DND-41 (cell line): Measurements from ENCODE around the gene MAP2K5.

Experiments
- ATAC-seq: fragments of 200-7000 bp; cut with Tn5 transposase; 3 replicates; pipeline ENCODE4 v1.9.1; 2021; ENCODE audit warnings: low read depth; ENCODE audit not compliant: insufficient read depth
- DNase-seq: peaks from one replicate; pipeline ENCODE4 v3.0.0-alpha.2; 2020
- H2AFZ ChIP-seq: 2 replicates; pipeline ENCODE4 v1.6.0; 2012; ENCODE audit warnings: low read depth, low read length
- H3K27ac ChIP-seq: 2 replicates; pipeline ENCODE4 v1.5.1; 2012; ENCODE audit warnings: low read length, inconsistent platforms
- H3K27me3 ChIP-seq: fragments of 200-600 bp; sonication (generic); 2 replicates; pipeline ENCODE4 v1.6.0; 2012; ENCODE audit warnings: low read length, mild to moderate bottlenecking, inconsistent platforms; ENCODE audit not compliant: insufficient read depth, poor library complexity
- H3K36me3 ChIP-seq: 2 replicates; pipeline ENCODE4 v1.5.1; 2012; ENCODE audit warnings: low read length, inconsistent platforms; ENCODE audit not compliant: insufficient read depth
- H3K4me1 ChIP-seq: 2 replicates; pipeline ENCODE4 v1.5.1; 2012; ENCODE audit warnings: mild to moderate bottlenecking, low read length; ENCODE audit not compliant: insufficient read depth
- H3K4me2 ChIP-seq: 2 replicates; pipeline ENCODE4 v1.6.0; 2012; ENCODE audit warnings: mild to moderate bottlenecking, moderate library complexity, low read length, inconsistent platforms; ENCODE audit not compliant: insufficient read depth
- H3K4me3 ChIP-seq, 2 experiments: fragments of 200-600 bp in 1 of 2; shearing (Covaris generic) in 1 of 2; 2 replicates each; pipeline ENCODE4 v1.5.1; 2012 to 2016; ENCODE audit warnings: inconsistent platforms in 2 of 2, low read length in 2 of 2, mild to moderate bottlenecking in 2 of 2, low read depth in 1 of 2, moderate library complexity in 1 of 2
- H3K79me2 ChIP-seq: 2 replicates; pipeline ENCODE4 v1.6.0; 2012; ENCODE audit warnings: low read length, inconsistent platforms; ENCODE audit not compliant: insufficient read depth
- H3K9ac ChIP-seq: 2 replicates; pipeline ENCODE4 v1.6.0; 2012; ENCODE audit warnings: low read depth, mild to moderate bottlenecking, inconsistent platforms, low read length, moderate library complexity
- H3K9me3 ChIP-seq: 2 replicates; pipeline ENCODE4 v1.5.1; 2012; ENCODE audit warnings: low read length, moderate library complexity, mild to moderate bottlenecking, inconsistent platforms; ENCODE audit not compliant: insufficient read depth, severe bottlenecking
- H4K20me1 ChIP-seq: 2 replicates; pipeline ENCODE4 v1.6.0; 2012; ENCODE audit warnings: low read length; ENCODE audit not compliant: insufficient read depth
- EZH2 ChIP-seq: IDR thresholded peaks from 3 replicates; pipeline ENCODE4 v1.6.1; 2012; ENCODE audit warnings: borderline replicate concordance, low read depth, mild to moderate bottlenecking, moderate library complexity, low read length, inconsistent platforms; ENCODE audit not compliant: severe bottlenecking
- TF ChIP-seq, protein P1 (sequence below): IDR thresholded peaks from 2 replicates; pipeline ENCODE4 v1.5.1; 2012; ENCODE audit warnings: borderline replicate concordance, low read length, moderate library complexity, mild to moderate bottlenecking; ENCODE audit not compliant: poor library complexity, severe bottlenecking; ENCODE audit errors: extremely low read depth

Gene MAP2K5

DNA sequence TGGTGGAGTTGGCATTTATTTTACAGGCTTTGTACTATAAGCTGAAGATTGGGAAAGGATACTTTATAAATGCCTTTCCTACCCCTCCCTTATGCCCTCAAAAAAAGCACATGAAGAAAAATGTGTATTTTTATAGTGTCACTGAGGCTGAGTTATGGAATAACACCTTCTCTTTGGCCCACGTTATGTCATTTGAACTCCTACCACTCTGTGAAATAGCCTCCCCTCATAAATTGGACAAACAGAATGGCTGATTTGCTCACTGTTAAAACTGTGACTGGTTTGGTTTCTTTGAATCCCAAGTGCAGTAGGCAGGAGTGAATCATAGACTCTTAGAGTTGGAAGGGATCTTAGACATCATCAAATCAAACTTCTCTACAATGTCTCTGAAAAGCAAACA, 187.6 kb downstream of the MAP2K5 start:
- DNase-seq (no peak), ATAC-seq (no peak)
- no peaks in the 10 kb centered on the region for H3K27me3 ChIP-seq
- no peak overlapping the region for H2AFZ ChIP-seq
- H3K4me3 ChIP-seq, result no peak overlapping the region
- H3K4me1 ChIP-seq, result no peaks in the 10 kb centered on the region
- H4K20me1 ChIP-seq, result no peaks in the 10 kb centered on the region
- TF ChIP-seq, protein P1, sequence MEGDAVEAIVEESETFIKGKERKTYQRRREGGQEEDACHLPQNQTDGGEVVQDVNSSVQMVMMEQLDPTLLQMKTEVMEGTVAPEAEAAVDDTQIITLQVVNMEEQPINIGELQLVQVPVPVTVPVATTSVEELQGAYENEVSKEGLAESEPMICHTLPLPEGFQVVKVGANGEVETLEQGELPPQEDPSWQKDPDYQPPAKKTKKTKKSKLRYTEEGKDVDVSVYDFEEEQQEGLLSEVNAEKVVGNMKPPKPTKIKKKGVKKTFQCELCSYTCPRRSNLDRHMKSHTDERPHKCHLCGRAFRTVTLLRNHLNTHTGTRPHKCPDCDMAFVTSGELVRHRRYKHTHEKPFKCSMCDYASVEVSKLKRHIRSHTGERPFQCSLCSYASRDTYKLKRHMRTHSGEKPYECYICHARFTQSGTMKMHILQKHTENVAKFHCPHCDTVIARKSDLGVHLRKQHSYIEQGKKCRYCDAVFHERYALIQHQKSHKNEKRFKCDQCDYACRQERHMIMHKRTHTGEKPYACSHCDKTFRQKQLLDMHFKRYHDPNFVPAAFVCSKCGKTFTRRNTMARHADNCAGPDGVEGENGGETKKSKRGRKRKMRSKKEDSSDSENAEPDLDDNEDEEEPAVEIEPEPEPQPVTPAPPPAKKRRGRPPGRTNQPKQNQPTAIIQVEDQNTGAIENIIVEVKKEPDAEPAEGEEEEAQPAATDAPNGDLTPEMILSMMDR, result no peak
- no peak for TF ChIP-seq EZH2
- H3K79me2 ChIP-seq, result no peaks in the 10 kb centered on the region
- no peak overlapping the region for H3K4me2 ChIP-seq
- H3K27ac ChIP-seq, result no peak overlapping the region
- no peak overlapping the region for H3K9ac ChIP-seq
- H3K36me3 ChIP-seq, result no peaks in the 10 kb centered on the region
- H3K9me3 ChIP-seq, result no peaks in the 10 kb centered on the region

DNA sequence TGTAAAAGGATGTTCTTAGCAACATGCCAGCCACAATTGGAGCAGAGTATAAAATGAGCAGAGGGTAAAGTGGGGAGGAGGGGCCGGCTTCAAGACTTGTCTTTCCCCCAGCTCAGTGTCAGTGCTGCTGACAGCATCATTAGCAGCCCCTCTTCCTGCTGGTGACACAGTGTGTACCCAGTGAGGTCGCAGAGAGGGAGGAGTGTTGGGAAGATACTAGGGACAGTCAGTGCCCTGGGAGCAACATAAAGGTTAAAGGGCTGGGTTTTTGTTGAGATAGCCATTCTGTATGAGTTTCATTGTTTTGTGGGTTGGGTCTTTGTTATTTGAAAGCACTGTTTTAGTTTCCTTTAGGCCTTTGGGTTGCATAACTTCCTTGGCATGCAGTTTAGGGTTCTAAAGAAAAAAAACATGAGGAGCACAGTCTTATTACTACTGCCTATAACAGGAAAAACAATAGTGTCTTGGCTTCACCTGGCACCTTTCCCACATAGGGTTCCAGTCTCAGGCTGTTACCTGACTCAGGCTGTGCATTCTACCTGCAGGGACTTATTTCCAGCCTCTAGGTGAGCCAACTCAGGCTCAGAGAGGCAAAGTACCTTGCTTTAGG, 188.7 kb downstream of the MAP2K5 start:
- TF ChIP-seq EZH2, result no peak
- TF ChIP-seq, protein P1, result no peak
- H3K36me3 ChIP-seq, result no peaks in the 10 kb centered on the region
- no peaks in the 10 kb centered on the region for H3K9me3 ChIP-seq
- H3K9ac ChIP-seq, result no peak overlapping the region
- DNase-seq, result no peak
- H3K4me3 ChIP-seq, result no peak overlapping the region
- no peak overlapping the region for H3K4me2 ChIP-seq
- no peaks in the 10 kb centered on the region for H3K79me2 ChIP-seq
- H3K27me3 ChIP-seq, result no peaks in the 10 kb centered on the region
- no peak for ATAC-seq
- H3K27ac ChIP-seq, result no peak overlapping the region
- no peaks in the 10 kb centered on the region for H4K20me1 ChIP-seq
- no peak overlapping the region for H2AFZ ChIP-seq
- H3K4me1 ChIP-seq, result no peaks in the 10 kb centered on the region

DNA sequence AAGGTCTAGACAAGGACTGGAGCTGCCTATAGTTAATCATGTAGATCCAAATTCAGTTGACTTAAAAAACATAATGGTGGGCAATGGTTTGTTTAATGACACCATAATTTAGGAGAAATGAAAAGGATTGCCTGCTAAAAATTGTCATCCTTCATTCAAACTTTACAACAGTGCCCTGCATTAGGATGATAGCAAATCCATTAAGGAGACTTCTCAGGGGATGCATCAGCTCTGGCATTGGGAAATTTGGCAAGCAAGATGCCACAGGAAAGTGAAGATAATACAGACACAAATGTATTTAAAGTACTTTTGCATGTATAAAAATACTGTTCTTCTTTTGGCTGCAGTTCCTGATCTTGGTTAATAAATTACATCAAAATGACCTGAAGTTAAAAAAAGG, 189.7 kb downstream of the MAP2K5 start:
- H3K9ac ChIP-seq, result no peak overlapping the region
- H4K20me1 ChIP-seq, result no peaks in the 10 kb centered on the region
- no peaks in the 10 kb centered on the region for H3K9me3 ChIP-seq
- no peaks in the 10 kb centered on the region for H3K4me1 ChIP-seq
- H3K36me3 ChIP-seq, result no peaks in the 10 kb centered on the region
- DNase-seq (no peak), ATAC-seq (no peak)
- TF ChIP-seq, protein P1, result no peak
- no peak for TF ChIP-seq EZH2
- no peak overlapping the region for H3K4me2 ChIP-seq
- H3K4me3 ChIP-seq, result no peak overlapping the region
- no peaks in the 10 kb centered on the region for H3K27me3 ChIP-seq
- H3K79me2 ChIP-seq, result no peaks in the 10 kb centered on the region
- no peak overlapping the region for H2AFZ ChIP-seq
- H3K27ac ChIP-seq, result no peak overlapping the region
